Non-pigmented ciliary epithelial cell (primary cell): Measurements from ENCODE around the gene SACM1L.

ENCODE experiments used
- DNase-seq: peaks from one replicate; pipeline ENCODE4 v3.0.0-alpha.2; 2010; ENCODE audit warnings: low read depth

Gene SACM1L

DNA sequence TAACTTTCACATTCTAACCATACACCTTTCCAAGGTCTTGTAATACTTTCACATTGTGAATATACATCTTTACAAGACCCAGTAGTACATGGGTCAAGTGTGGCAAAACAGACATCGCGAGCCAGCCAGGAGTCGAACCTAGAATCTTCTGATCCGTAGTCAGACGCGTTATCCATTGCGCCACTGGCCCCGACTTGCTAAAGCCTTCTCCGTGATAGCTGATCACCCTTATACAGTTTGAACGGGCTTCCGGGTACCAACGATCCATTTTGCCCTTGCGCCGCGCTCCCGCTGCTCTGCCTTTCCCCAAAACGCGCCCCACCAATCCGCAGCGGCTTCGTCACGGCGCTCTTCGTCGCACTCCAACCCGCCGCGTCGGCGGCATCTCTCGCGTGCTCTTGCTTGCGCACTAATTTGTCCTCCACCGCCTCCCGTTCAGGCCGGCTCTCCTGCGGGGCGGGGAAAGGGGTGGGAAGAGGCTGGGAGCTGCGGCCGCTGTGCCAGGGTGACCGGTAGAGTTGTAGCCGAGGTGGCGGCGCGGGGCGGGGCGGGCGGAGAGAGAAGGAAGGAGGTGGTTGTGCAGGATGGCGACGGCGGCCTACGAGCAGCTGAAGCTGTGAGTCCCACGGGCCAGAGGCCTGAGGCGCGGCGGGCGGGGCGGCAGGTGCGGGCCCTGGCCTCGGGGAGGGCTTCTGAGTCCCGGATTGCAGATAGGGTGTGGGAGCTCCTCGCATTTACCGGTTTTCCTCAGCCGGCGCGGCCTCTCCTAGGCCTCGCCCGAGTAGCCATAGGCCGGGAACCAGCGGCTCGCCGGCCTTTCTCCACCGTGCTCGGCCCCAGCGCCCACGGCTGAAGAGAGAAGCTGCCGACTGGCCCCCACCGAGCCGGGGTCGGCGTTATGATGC lies at the start of gene SACM1L:
SACM1L (plus strand) TSS at position 515 of the 905 bp plus-strand sequence; CDS start at position 585, 70 bp downstream.
- peak; percentile 91 for DNase-seq

- DNase-seq = no peak
Observed at GRCh38 chr3:45640091-45640507, 49.1 kb upstream of the SACM1L start.

DNA sequence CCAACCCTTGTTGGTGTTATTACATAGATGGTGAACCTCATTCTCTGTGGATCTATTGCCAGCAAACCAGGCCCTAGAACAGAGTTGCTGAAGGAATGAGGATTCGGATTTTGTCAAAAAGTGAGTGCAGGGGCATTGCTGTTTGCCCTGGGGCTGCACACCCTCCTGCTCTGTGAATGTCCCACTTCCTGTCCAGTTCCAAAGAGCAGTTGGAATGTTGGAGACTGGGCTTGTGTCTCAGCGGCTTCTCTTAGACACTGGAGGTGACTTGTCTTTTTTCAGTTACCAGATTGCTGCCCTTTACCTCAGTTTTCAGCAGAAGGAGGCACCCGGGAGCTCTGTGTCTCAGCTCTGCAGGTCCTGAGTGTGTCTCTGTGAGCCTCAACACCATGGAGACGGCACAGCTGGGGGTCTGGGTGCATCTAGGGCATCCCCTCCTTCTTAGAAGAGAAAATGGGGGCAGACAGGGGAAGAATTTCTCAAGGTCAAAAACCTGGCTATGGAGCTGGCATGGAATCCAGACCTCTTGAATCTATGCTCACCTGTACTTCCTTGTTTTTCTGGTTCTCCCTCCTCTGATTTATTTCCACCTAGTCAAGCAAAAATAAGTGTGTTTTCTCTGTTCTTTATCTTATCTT lies 48.4 kb upstream of the SACM1L start:
- no peak for DNase-seq

DNA sequence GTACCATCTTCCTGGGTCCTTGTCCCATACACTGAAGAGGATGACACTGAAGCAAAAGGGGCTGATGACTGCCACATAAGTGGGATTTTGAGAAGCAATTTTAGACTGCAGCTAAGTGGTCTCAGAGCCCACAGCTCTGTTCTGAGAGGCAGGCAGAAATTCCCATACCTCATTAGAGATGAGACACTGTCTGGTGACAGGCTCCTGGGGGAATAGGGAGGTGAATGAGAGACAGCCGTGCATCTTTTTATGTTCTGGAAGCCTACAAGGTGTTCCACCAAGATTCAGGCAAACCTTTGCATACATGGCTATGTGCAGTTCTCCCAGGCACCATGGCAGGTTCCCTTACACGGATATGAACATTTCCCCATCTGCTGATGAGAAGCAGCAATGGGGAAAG lies 47.4 kb upstream of the SACM1L start:
- no peak for DNase-seq

DNA sequence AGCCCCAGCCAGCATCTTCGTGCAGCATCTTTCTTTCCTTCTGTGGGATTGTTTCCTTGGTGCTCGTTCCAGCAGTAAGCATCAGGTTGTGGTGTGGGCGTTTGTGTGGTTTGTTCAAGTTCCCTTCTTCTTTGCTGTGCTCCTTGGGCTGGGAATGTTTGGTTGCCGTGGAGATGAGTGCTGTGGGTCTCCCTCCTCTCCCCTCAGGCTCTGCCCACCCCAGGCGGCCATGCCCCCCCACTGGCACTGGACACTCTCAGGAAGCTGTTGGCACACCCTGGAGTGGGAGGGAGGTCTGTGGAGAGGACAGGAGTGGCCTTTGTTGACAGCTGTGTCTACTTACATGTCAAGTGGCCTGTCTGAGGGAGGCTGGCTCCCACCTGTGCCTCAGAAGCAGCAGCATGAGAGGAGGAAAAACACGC lies 46.5 kb upstream of the SACM1L start:
- no peak for DNase-seq

GRCh38 chr3:45644063-45644790 lies 45.0 kb upstream of the SACM1L start:
- no peak for DNase-seq

DNA sequence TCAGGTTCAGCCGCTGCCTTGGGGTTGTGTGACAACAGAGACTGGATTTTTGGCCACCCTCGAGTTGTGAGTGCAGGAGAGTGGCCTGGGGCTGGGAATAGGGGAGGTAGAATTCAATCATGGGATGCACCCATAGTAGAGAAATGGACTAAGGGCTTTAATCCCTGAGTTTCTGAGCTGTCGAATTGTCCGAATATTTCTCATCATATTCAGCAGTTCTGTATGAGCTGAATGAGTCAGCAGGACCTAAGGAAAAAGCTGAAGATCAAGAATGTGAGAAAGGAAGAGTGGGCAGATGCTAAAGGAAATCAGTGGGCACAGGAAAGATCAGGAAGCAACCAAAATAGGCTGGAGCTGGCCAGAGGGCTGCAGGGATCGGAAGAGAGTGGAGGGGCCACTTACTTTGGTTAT lies 44.4 kb upstream of the SACM1L start:
- no peak for DNase-seq

GRCh38 chr3:45646051-45646585 lies 43.1 kb upstream of the SACM1L start:
- no peak for DNase-seq

DNA sequence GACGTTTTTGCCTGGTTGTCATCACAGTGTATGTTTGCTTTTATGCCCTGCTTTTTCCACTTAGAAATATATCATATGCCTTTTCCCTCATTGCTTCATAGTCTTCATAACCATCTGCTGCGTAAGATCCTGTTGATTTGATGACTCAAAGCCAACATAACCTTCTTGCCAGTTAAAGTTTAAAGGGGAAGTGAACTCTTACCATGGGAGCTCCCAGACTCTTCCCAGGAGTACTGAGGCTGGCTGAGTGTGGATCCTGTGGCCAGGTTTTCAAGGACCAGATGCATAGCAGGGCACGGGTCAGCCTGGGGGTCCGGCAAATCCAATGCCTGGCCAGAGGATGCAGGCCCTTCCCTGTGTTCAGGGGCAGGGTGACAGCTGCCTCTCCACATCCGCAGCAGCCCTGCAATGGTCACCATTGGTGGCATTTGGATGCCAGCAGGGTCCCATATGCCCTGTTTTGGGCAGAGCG lies 42.0 kb upstream of the SACM1L start:
- DNase-seq = no peak

DNA sequence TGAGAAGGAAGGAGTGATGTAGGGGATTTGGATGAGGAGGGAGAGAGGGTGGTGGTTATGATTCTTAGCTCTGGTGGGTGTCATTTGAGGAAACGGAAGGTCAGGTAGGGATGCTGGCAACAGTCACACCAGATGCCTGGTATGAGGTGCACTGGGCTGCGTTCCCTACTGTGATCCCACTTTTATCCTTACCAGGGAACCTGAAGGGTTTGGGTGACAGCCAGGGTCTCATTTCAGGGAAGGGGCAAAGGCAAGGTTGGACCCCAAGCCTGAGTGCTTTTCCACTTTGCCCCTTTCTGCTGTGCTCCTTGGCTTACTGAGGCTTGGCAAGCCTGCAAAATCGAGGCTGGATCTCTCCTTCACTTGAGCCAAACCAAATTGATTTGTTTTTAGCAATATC lies 36.0 kb upstream of the SACM1L start:
- no peak for DNase-seq

- DNase-seq = no peak
Observed at GRCh38 chr3:45654397-45654944, 34.7 kb upstream of the SACM1L start.

- DNase-seq = no peak
Observed at GRCh38 chr3:45655906-45656305, 33.3 kb upstream of the SACM1L start.

DNA sequence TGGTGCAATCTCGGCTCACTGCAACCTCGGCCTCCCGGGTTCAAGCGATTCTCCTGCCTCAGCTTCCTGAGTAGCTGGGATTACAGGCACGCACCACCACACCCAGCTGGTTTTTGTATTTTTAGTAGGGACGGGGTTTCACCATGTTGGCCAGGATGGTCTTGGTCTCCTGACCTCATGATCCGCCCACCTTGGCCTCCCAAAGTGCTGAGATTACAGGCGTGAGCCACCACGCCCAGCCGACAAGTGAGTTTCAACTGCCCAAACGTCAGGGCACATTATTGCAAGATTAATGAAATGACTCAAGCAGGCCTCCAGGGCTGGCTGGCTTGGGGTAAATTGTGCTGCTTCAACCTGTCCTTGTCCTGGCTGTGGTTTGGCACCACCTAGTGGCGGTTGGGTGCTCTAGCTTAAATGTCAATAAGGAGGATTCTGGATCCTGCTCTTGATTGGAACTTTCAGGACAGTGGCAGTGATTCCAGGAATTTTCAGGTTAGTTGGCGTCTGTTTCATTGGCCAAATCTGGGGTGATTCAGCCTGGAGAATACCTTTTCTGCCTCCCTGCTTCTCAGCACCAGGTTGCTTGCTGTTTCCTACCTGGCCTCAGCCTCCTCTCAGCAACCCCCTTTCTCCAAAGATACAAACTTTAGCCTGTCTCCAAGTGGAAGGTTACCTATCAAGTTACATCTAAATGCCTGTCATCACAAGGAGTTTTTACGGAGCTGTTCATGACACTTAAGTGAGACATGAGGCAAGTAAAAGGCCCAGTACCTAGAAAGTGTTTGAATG lies 32.4 kb upstream of the SACM1L start:
- DNase-seq = no peak

- no peak for DNase-seq
Observed at GRCh38 chr3:45657853-45658252, 31.3 kb upstream of the SACM1L start.

DNA sequence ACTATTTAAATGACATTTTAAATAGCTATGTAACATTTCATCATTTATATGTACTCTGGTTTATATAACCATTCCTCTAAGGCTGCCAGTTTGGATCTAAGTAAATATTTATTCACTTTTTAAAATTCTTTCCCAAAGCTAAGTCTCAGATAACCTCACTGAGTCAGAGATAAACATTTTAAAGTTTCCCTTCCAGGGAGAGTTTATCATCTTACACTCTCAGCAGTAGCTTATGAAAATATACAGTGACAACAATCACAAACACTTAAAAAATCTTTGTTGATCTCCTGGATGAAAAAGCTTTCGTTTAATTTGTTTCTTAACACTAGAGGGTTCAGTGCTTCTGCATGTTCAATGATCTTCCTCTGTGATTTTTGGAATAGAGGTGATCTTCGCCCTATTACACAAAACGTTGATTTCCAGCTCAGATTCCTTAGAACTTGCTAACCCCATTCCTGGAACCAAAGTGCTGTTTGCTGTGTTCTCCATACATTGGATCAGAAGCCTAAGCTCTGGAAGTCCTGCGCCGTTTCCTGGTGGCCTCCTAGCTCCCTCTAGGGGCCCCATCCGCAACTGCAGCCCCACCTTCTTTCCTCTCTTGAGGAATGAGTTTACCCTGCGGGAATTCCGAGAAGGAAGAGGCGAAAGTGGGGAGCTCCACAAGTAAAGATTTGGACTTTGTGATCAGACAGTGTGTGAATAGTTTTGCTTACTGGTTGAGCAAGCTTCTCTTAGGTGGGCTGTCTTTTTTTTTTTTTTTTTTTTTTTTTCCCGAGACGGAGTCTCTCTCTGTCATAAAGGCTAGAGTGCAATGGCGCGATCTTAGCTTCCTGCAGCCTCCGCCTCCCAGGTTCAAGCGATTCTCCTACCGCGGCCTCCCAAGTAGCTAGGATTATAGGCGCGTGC lies 29.3 kb upstream of the SACM1L start:
- DNase-seq = no peak

- no peak for DNase-seq
Observed at GRCh38 chr3:45660567-45660901, 28.7 kb upstream of the SACM1L start.

GRCh38 chr3:45664578-45664977 lies 24.6 kb upstream of the SACM1L start:
- DNase-seq = no peak

GRCh38 chr3:45665101-45665572 lies 24.1 kb upstream of the SACM1L start:
- no peak for DNase-seq

GRCh38 chr3:45666757-45667431 lies 22.3 kb upstream of the SACM1L start:
- no peak for DNase-seq

DNA sequence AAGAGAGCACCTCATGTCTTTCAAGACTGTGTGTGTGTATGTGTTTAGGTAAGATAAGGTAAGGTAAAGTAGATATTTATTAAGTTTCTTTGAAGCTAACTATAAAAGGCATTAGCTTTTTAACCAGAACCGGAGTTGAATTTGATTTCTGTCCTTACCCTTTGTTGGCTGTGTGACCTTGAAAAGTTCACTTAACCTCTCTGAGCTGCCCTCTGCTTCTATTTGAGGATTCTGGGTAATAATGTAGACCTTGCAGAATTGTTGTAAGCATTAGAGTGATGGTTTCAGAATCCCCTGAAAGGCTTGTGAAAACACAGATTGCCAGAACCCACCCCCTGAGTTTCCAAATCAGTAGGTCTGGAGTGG lies 21.6 kb upstream of the SACM1L start:
- DNase-seq = no peak
